22Rv1 (cell line): ENCODE measurements around the gene ABCB8.

Source experiments
- CTCF ChIP-seq: fragments of 450-650 bp; IDR thresholded peaks from 2 replicates; pipeline ENCODE4 v1.5.1; 2017; ENCODE audit warnings: mild to moderate bottlenecking
- ZFX ChIP-seq: fragments of 450-650 bp; IDR thresholded peaks from 2 replicates; pipeline ENCODE4 v1.6.1; 2017; ENCODE audit warnings: antibody characterized with exemption, borderline replicate concordance

GRCh38 chr7:150997075-150997511 is 31.2 kb upstream of the ABCB8 start:
- TF ChIP-seq CTCF (no peak), ZFX (no peak)
